IMR-90 (cell line): ENCODE measurements around the gene CDH12. TPM values are rescaled to one million over a fixed set of nuclear protein-coding genes. Genes with fewer than 3 reads are reported as not detected.

Experiments
- ATAC-seq: fragments of 200-7000 bp; cut with Tn5 transposase; 2 replicates; pipeline ENCODE4 v1.9.1; 2020; ENCODE audit warnings: low read depth, mild to moderate bottlenecking, moderate library complexity
- BruUV-seq: library from RNA; stranded (reverse); fragments of 400-500 nt; replicated peaks from 2 replicates; lab custom pipeline; 2021; lab: Mats Ljungman, UMichigan
- CTCF ChIA-PET: fragments of 300-600 bp; formaldehyde crosslinking; extraction: SDS; loops from one replicate; lab custom pipeline; 2021; ENCODE audit warnings: antibody characterized with exemption; lab: Yijun Ruan, JAX
- POLR2A ChIA-PET: fragments of 300-600 bp; sonication (Branson Sonifier 250); formaldehyde crosslinking; loops from one replicate; lab custom pipeline; 2022; ENCODE audit warnings: antibody characterized with exemption; ENCODE audit not compliant: unreplicated experiment; lab: Charles Lee
- DNase-seq: peaks from one replicate; pipeline ENCODE4 v3.0.0; 2013
- H2AFZ ChIP-seq: replicated peaks from 2 replicates; pipeline ENCODE3; 2013; ENCODE audit warnings: low read length, mild to moderate bottlenecking; ENCODE audit not compliant: poor library complexity
- H2AK5ac ChIP-seq: 2 replicates; pipeline ENCODE4 v1.6.1; 2013; ENCODE audit warnings: low read depth, low read length, inconsistent platforms
- H2AK9ac ChIP-seq: replicated peaks from 2 replicates; pipeline ENCODE3; 2013; ENCODE audit warnings: mild to moderate bottlenecking, low read depth, low read length, moderate library complexity; ENCODE audit not compliant: poor library complexity
- H2BK120ac ChIP-seq: 2 replicates; pipeline ENCODE4 v1.6.1; 2013; ENCODE audit warnings: low read depth, low read length, inconsistent platforms
- H2BK15ac ChIP-seq: 3 replicates; pipeline ENCODE4 v1.6.1; 2013; ENCODE audit warnings: low read depth, low read length, inconsistent platforms
- H2BK20ac ChIP-seq: 2 replicates; pipeline ENCODE4 v1.6.1; 2013; ENCODE audit warnings: low read depth, mild to moderate bottlenecking, inconsistent platforms, low read length, moderate library complexity
- H2BK5ac ChIP-seq: 2 replicates; pipeline ENCODE4 v1.6.1; 2013; ENCODE audit warnings: mild to moderate bottlenecking, low read depth, low read length, inconsistent platforms; ENCODE audit not compliant: poor library complexity, severe bottlenecking
- H3K14ac ChIP-seq: replicated peaks from 2 replicates; pipeline ENCODE4 v1.6.1; 2013; ENCODE audit warnings: low read depth, low read length, inconsistent platforms
- H3K18ac ChIP-seq: 2 replicates; pipeline ENCODE4 v1.6.1; 2013; ENCODE audit warnings: low read depth, low read length, control low read depth
- H3K23ac ChIP-seq: 2 replicates; pipeline ENCODE4 v1.6.1; 2013; ENCODE audit warnings: low read depth, low read length, inconsistent platforms
- H3K27ac ChIP-seq: 2 replicates; pipeline ENCODE4 v1.5.1; 2013; ENCODE audit warnings: mild to moderate bottlenecking, control low read depth, low read length; ENCODE audit not compliant: insufficient read depth
- H3K27me3 ChIP-seq: 2 replicates; pipeline ENCODE4 v1.6.1; 2013; ENCODE audit warnings: low read length; ENCODE audit not compliant: control insufficient read depth, insufficient read depth
- H3K36me3 ChIP-seq: 2 replicates; pipeline ENCODE4 v1.6.1; 2013; ENCODE audit warnings: low read length, mixed read lengths; ENCODE audit not compliant: control insufficient read depth, insufficient read depth
- H3K4ac ChIP-seq: 2 replicates; pipeline ENCODE4 v1.6.1; 2013; ENCODE audit warnings: low read depth, low read length, inconsistent platforms
- H3K4me1 ChIP-seq: 2 replicates; pipeline ENCODE4 v1.6.1; 2013; ENCODE audit warnings: low read length, mixed read lengths; ENCODE audit not compliant: control insufficient read depth, insufficient read depth
- H3K4me2 ChIP-seq: 2 replicates; pipeline ENCODE4 v1.6.1; 2013; ENCODE audit warnings: low read depth, mild to moderate bottlenecking, control low read depth, low read length, moderate library complexity
- H3K4me3 ChIP-seq: 2 replicates; pipeline ENCODE4 v1.5.1; 2013; ENCODE audit warnings: low read depth, mild to moderate bottlenecking, control low read depth, low read length, moderate library complexity; ENCODE audit not compliant: insufficient read depth
- H3K56ac ChIP-seq: 2 replicates; pipeline ENCODE4 v1.6.1; 2013; ENCODE audit warnings: low read length, inconsistent platforms; ENCODE audit not compliant: insufficient read depth; ENCODE audit errors: extremely low read depth
- H3K79me1 ChIP-seq, 2 experiments: 2 replicates each; pipeline ENCODE4 v1.6.1; 2013; ENCODE audit warnings: low read length in 2 of 2, inconsistent platforms in 1 of 2, low read depth in 1 of 2
- H3K9ac ChIP-seq: 2 replicates; pipeline ENCODE4 v1.6.1; 2013; ENCODE audit warnings: low read depth, low read length, control low read depth
- H3K9me1 ChIP-seq: 2 replicates; pipeline ENCODE4 v1.6.1; 2013; ENCODE audit warnings: low read length, inconsistent platforms; ENCODE audit not compliant: insufficient read depth
- H3K9me3 ChIP-seq: 2 replicates; pipeline ENCODE4 v1.6.1; 2013; ENCODE audit warnings: low read length; ENCODE audit not compliant: control insufficient read depth, insufficient read depth
- H4K20me1 ChIP-seq: 2 replicates; pipeline ENCODE4 v1.6.1; 2013; ENCODE audit warnings: low read length, inconsistent platforms; ENCODE audit not compliant: insufficient read depth
- H4K5ac ChIP-seq: 2 replicates; pipeline ENCODE4 v1.6.1; 2013; ENCODE audit warnings: mild to moderate bottlenecking, low read depth, low read length, control low read depth
- H4K8ac ChIP-seq, 2 experiments: 2 replicates each; pipeline ENCODE4 v1.6.1; 2013; ENCODE audit warnings: low read depth in 2 of 2, low read length in 2 of 2, control low read depth in 1 of 2, inconsistent platforms in 1 of 2
- H4K91ac ChIP-seq: 2 replicates; pipeline ENCODE4 v1.6.1; 2013; ENCODE audit warnings: low read depth, low read length, inconsistent platforms; ENCODE audit not compliant: insufficient read depth
- BHLHE40 ChIP-seq: fragments of 150-350 bp; IDR thresholded peaks from 2 replicates; pipeline ENCODE4 v1.6.1; 2016; ENCODE audit warnings: mild to moderate bottlenecking, low read depth, low read length
- CEBPB ChIP-seq: IDR thresholded peaks from 2 replicates; pipeline ENCODE4 v1.6.1; 2012; ENCODE audit warnings: low read depth, low read length, improper control_type of control experiment
- CHD1 ChIP-seq: IDR thresholded peaks from 2 replicates; pipeline ENCODE4 v1.6.1; 2012; ENCODE audit warnings: low read depth, low read length, improper control_type of control experiment
- CTCF ChIP-seq: conservative IDR thresholded peaks from 2 replicates; pipeline ENCODE4 v1.5.1; 2012; ENCODE audit warnings: mild to moderate bottlenecking, low read depth, low read length, improper control_type of control experiment
- ELK1 ChIP-seq: fragments of 150-350 bp; IDR thresholded peaks from 2 replicates; pipeline ENCODE4 v1.6.1; 2016; ENCODE audit warnings: low read depth, mild to moderate bottlenecking, low read length, moderate library complexity, borderline replicate concordance
- MAFK ChIP-seq: IDR thresholded peaks from 2 replicates; pipeline ENCODE4 v1.6.1; 2012; ENCODE audit warnings: low read depth, low read length, improper control_type of control experiment
- MAZ ChIP-seq: IDR thresholded peaks from 2 replicates; pipeline ENCODE4 v1.6.1; 2012; ENCODE audit warnings: low read depth, mild to moderate bottlenecking, low read length, improper control_type of control experiment, moderate library complexity, borderline replicate concordance
- MXI1 ChIP-seq: IDR thresholded peaks from 2 replicates; pipeline ENCODE4 v1.6.1; 2012; ENCODE audit warnings: low read depth, mild to moderate bottlenecking, low read length, moderate library complexity, borderline replicate concordance
- NFE2L2 ChIP-seq: fragments of 150-350 bp; IDR thresholded peaks from 2 replicates; pipeline ENCODE4 v1.6.1; 2016; ENCODE audit warnings: low read depth, mild to moderate bottlenecking, low read length
- POLR2A ChIP-seq: IDR thresholded peaks from 2 replicates; pipeline ENCODE4 v1.6.1; 2012; ENCODE audit warnings: mild to moderate bottlenecking, low read depth, low read length
- RAD21 ChIP-seq: IDR thresholded peaks from 2 replicates; pipeline ENCODE4 v1.6.1; 2012; ENCODE audit warnings: low read length, improper control_type of control experiment
- RCOR1 ChIP-seq: IDR thresholded peaks from 2 replicates; pipeline ENCODE4 v1.6.1; 2012; ENCODE audit warnings: mild to moderate bottlenecking, low read length, improper control_type of control experiment; ENCODE audit not compliant: insufficient replicate concordance
- RFX5 ChIP-seq: IDR thresholded peaks from 2 replicates; pipeline ENCODE4 v1.8.0; 2012; ENCODE audit warnings: low read depth, mild to moderate bottlenecking, low read length, moderate library complexity
- SMC3 ChIP-seq: fragments of 150-350 bp; IDR thresholded peaks from 2 replicates; pipeline ENCODE4 v1.6.1; 2016; ENCODE audit warnings: low read depth, mild to moderate bottlenecking, antibody characterized with exemption, low read length, moderate library complexity
- USF2 ChIP-seq: fragments of 150-350 bp; IDR thresholded peaks from 2 replicates; pipeline ENCODE4 v1.6.1; 2017; ENCODE audit warnings: mild to moderate bottlenecking, antibody characterized with exemption, low read length, low read depth
- WGBS, 2 experiments: methylation state at CpG; one replicate each; pipeline versions ENCODE4 v1.1.5 to v1.1.7; 2013; ENCODE audit warnings: missing lambda C conversion rate in 2 of 2; ENCODE audit not compliant: insufficient read length in 1 of 2; ENCODE audit errors: extremely low coverage in 2 of 2; 5-methylcytosine and 5-hydroxymethylcytosine counted together
- dilution Hi-C: fragments of 300-500 bp; cut with HindIII; formaldehyde crosslinking; loops from one replicate; pipeline ENCODE4 v1.14.3; 2018; ENCODE audit warnings: low sequenced_read_pairs; ENCODE audit not compliant: unreplicated experiment
- in situ Hi-C: fragments of 300-500 bp; cut with MboI; formaldehyde crosslinking; loops from 3 replicates; pipeline ENCODE4 v1.14.3; 2019; ENCODE audit warnings: low sequenced_read_pairs, inconsistent platforms, mixed read lengths
- intact Hi-C: fragments of 100-400 bp; cut with micrococcal nuclease; formaldehyde crosslinking; loops from 2 replicates; pipeline ENCODE4 v1.10.0; 2022
- polyA plus RNA-seq, 3 experiments: library from polyadenylated mRNA; depleted of rRNA; stranded (reverse); fragments of >200 nt; gene quantifications; 2 replicates each; pipeline ENCODE4 v1.2.3, GENCODE V29; 2012; ENCODE audit warnings: low replicate concordance in 1 of 3
- total RNA-seq: library from RNA; depleted of rRNA; stranded (reverse); fragments of >200 nt; gene quantifications from 2 replicates; pipeline ENCODE4 v1.2.3, GENCODE V29; 2012

The CDH12 gene
- total and polyA plus RNA-seq, 2 of the 4 experiments (the other 2 are of a cell fraction), result not detected

- no peak for DNase-seq
- in situ Hi-C loops (no loop called here), intact Hi-C loops (no loop called here), dilution Hi-C loops (no loop called here)
- Histone ChIP-seq H3K4me1 (no peaks in the 10 kb centered on the region), H3K9me1 (no peaks in the 10 kb centered on the region), H3K79me1 (no peaks in the 10 kb centered on the region), H4K20me1 (no peaks in the 10 kb centered on the region), H3K18ac (no peak overlapping the region), H4K8ac (no peak overlapping the region), H3K4ac (no peak overlapping the region), H3K36me3 (no peaks in the 10 kb centered on the region), H4K91ac (no peak overlapping the region), H3K4me2 (no peak overlapping the region), H2BK20ac (no peak overlapping the region), H3K9ac (no peak overlapping the region), H4K5ac (no peak overlapping the region), H3K4me3 (no peak overlapping the region), H2AK9ac (no peak overlapping the region), H3K23ac (no peak overlapping the region), H2AK5ac (no peak overlapping the region), H3K9me3 (no peaks in the 10 kb centered on the region), H3K14ac (no peak overlapping the region), H2BK15ac (no peak overlapping the region), H2BK5ac (no peak overlapping the region), H3K27me3 (no peaks in the 10 kb centered on the region), H2BK120ac (no peak overlapping the region), H3K27ac (no peak overlapping the region), H2AFZ (no peak overlapping the region), H3K56ac (no peak overlapping the region)
- TF ChIP-seq CHD1 (no peak), CEBPB (no peak), BHLHE40 (no peak), RFX5 (no peak), USF2 (no peak), POLR2A (no peak), MXI1 (no peak), RAD21 (no peak), RCOR1 (no peak), MAFK (no peak), NFE2L2 (no peak), SMC3 (no peak), CTCF (no peak), ELK1 (no peak), MAZ (no peak)
- ATAC-seq, result no peak
- no CpG with 5 or more reads among the region's 1 CpG for WGBS, 2 experiments
- POLR2A ChIA-PET, result no interaction called here
- CTCF ChIA-PET, result no interaction called here
- no TSS peak for BruUV-seq
Observed at GRCh38 chr5:21765406-21765805, 1087.7 kb downstream of the CDH12 start.
